K562 (cell line): ENCODE results near the gene GAS2L1. TPM values are rescaled to one million over a fixed set of nuclear protein-coding genes. Genes with fewer than 3 reads are reported as not detected.

Experiments used
- HNRNPUL1 ChIP-seq: fragments of 200-400 bp; formaldehyde crosslinking; IDR thresholded peaks from 2 replicates; pipeline ENCODE4 v1.6.1; 2017; ENCODE audit warnings: low read length
- ID3 ChIP-seq, 2 experiments: fragments of 250-450 bp in 1 of 2; fragments of 450-650 bp in 1 of 2; sonication (Bioruptor Pico) in 1 of 2; IDR thresholded peaks; 2 replicates each; pipeline versions ENCODE4 v1.6.1 to v1.8.0; 2016 to 2021; ENCODE audit warnings: mild to moderate bottlenecking in 2 of 2, moderate library complexity in 2 of 2, missing compliant biosample characterization in 1 of 2, missing genetic modification characterization in 1 of 2
- KDM5B ChIP-seq: fragments of 200-600 bp; sonication (generic); IDR thresholded peaks from 2 replicates; pipeline ENCODE4 v1.6.1; 2012; ENCODE audit warnings: low read depth, mild to moderate bottlenecking, moderate library complexity, low read length, control low read depth, inconsistent platforms; ENCODE audit not compliant: insufficient replicate concordance
- POLR2AphosphoS5 ChIP-seq: IDR thresholded peaks from 2 replicates; pipeline ENCODE4 v1.6.1; 2011; ENCODE audit warnings: mild to moderate bottlenecking, low read depth, low read length, moderate library complexity; ENCODE audit not compliant: control insufficient read depth, insufficient read depth
- POLR3A ChIP-seq: IDR thresholded peaks from 2 replicates; pipeline ENCODE4 v1.6.1; 2011; ENCODE audit warnings: borderline replicate concordance, mild to moderate bottlenecking, moderate library complexity; ENCODE audit not compliant: insufficient read length, insufficient read depth; ENCODE audit errors: extremely low read depth
- PRPF4 ChIP-seq: fragments of 200-400 bp; formaldehyde crosslinking; IDR thresholded peaks from one replicate; pipeline ENCODE4 v1.6.1; 2017; ENCODE audit warnings: low read length, low read depth, mild to moderate bottlenecking; ENCODE audit not compliant: insufficient read depth, poor library complexity, severe bottlenecking
- RBBP5 ChIP-seq: fragments of 200-600 bp; sonication (generic); IDR thresholded peaks from 2 replicates; pipeline ENCODE4 v1.6.1; 2012; ENCODE audit warnings: borderline replicate concordance, mild to moderate bottlenecking, low read length, control low read depth, inconsistent platforms; ENCODE audit not compliant: insufficient read depth, poor library complexity, severe bottlenecking
- SPI1 ChIP-seq: IDR thresholded peaks from 2 replicates; pipeline ENCODE4 v1.6.1; 2011; ENCODE audit warnings: low read depth, low read length, control low read depth, borderline replicate concordance
- THAP12 ChIP-seq: fragments of 250-450 bp; sonication (Bioruptor Pico); IDR thresholded peaks from 2 replicates; pipeline ENCODE4 v1.9.0; 2021; ENCODE audit warnings: mild to moderate bottlenecking, inconsistent platforms
- ZBTB7A ChIP-seq: IDR thresholded peaks from 2 replicates; pipeline ENCODE4 v1.6.1; 2011; ENCODE audit warnings: low read depth, mild to moderate bottlenecking, low read length, moderate library complexity, borderline replicate concordance; ENCODE audit not compliant: control insufficient read depth
- ZKSCAN3 ChIP-seq: fragments of 250-450 bp; sonication (Bioruptor Pico); IDR thresholded peaks from 2 replicates; pipeline ENCODE4 v1.4.0; 2020
- ZNF140 ChIP-seq: fragments of 250-450 bp; sonication (Bioruptor Pico); IDR thresholded peaks from 2 replicates; pipeline ENCODE4 v1.8.0; 2021; ENCODE audit warnings: moderate library complexity, mild to moderate bottlenecking, inconsistent platforms
- ZNF24 ChIP-seq: fragments of 450-650 bp; IDR thresholded peaks from 2 replicates; pipeline ENCODE4 v1.6.1; 2016
- polyA plus RNA-seq, 8 experiments: library from polyadenylated mRNA; depleted of rRNA in 4 of 8; stranded (reverse) in 5 of 8; unstranded in 3 of 8; fragments of >200 nt; fragmentation: Nextera tagmentation in 2 of 8; fragmentation: Illumina TruSeq in 1 of 8; extraction: Ambion mirVana in 2 of 8; extraction: Trizol in 1 of 8; gene quantifications; 2 replicates each; pipeline versions ENCODE4 v1.2.1 to v1.2.3, GENCODE V29; 2011 to 2014; ENCODE audit warnings: inconsistent platforms in 1 of 8, missing spikeins in 1 of 8
- total RNA-seq, 7 experiments: library from RNA; depleted of rRNA in 6 of 7; stranded (reverse); fragments of >200 nt in 6 of 7; fragmentation: Illumina TruSeq in 2 of 7; extraction: Trizol in 2 of 7; gene quantifications; 2 replicates each; pipeline versions ENCODE4 v1.2.1 to v1.2.3, GENCODE V29; 2011 to 2021; ENCODE audit warnings: low replicate concordance in 1 of 7
- TF ChIP-seq, protein P1 (sequence below), 2 experiments: fragments of 150-350 bp in 1 of 2; IDR thresholded peaks; 2 replicates each; pipeline ENCODE4 v1.6.1; 2012 to 2016; ENCODE audit warnings: low read depth in 2 of 2, low read length in 2 of 2, mild to moderate bottlenecking in 1 of 2, moderate library complexity in 1 of 2
- TF ChIP-seq, protein P2 (sequence below): sonication (generic); formaldehyde crosslinking; IDR thresholded peaks from 2 replicates; pipeline ENCODE4 v1.8.1; 2023; ENCODE audit warnings: mild to moderate bottlenecking, missing genetic modification reagents
- TF ChIP-seq, protein P3 (sequence below): sonication (generic); formaldehyde crosslinking; IDR thresholded peaks from 2 replicates; pipeline ENCODE4 v1.9.0; 2022; ENCODE audit warnings: mild to moderate bottlenecking, missing genetic modification reagents

Gene GAS2L1
- total and polyA plus RNA-seq, 9 of the 15 experiments (the other 6 are each of a cell fraction or from before 2014, with no cell fraction given) = 0.56 to 19.7 (median 3.2) TPM

DNA sequence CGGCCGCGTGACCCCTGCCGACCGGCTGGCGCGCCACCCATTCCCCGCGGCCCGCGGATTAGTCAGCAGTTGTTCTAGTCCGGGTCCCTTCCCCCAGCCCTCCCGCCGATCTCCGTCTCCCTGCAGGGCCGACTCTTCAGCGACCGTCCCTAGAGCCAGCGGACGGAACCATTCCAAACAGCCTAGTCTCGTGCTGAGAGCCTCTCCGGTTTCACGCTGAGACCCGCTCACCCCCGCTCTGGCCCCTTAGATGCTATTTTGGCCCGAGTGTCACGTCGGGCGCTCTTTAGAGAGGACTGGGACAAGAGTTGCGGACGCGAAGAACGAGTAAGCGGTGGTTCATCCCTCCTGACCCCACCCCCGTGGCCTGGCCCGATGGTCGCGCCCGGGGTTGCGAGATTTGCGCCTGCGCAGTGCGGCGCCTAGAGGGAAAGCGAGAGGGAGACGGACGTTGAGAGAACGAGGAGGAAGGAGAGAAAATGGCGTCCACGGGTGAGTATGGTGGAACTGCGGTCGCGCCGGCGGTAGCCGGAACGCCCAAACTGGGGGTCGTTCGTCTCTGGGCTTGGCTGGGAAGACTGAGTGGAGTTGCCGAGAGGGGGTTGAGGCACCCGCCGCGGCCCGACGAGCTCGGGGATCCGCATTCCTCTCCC lies 38.5 kb upstream of the GAS2L1 start, which contains the start of the genes EWSR1 and RHBDD3 (continued):
- TF ChIP-seq PRPF4 (peak; percentile 77), ZNF140 (CRISPR knock-in tag) (no peak), POLR2AphosphoS5 (peak; percentile 39; the same call in 1 of the 2 replicates), THAP12 (CRISPR knock-in tag) (peak; percentile 17; the same call in 1 of the 2 replicates), SPI1 (no peak), ZKSCAN3 (CRISPR knock-in tag) (no peak), POLR3A (no peak), ZBTB7A (peak; percentile 63; the same call in 1 of the 2 replicates), ID3 (CRISPR knock-in tag; IDR thresholded peaks at IDR 0.05) (no peak), ID3 (tag; IDR thresholded peaks at IDR 0.05) (no peak; the same call in 1 of the 2 replicates), KDM5B (peak; percentile 56), RBBP5 (peak; percentile 63), ZNF24 (no peak), HNRNPUL1 (no peak)
- TF ChIP-seq, protein P1, sequence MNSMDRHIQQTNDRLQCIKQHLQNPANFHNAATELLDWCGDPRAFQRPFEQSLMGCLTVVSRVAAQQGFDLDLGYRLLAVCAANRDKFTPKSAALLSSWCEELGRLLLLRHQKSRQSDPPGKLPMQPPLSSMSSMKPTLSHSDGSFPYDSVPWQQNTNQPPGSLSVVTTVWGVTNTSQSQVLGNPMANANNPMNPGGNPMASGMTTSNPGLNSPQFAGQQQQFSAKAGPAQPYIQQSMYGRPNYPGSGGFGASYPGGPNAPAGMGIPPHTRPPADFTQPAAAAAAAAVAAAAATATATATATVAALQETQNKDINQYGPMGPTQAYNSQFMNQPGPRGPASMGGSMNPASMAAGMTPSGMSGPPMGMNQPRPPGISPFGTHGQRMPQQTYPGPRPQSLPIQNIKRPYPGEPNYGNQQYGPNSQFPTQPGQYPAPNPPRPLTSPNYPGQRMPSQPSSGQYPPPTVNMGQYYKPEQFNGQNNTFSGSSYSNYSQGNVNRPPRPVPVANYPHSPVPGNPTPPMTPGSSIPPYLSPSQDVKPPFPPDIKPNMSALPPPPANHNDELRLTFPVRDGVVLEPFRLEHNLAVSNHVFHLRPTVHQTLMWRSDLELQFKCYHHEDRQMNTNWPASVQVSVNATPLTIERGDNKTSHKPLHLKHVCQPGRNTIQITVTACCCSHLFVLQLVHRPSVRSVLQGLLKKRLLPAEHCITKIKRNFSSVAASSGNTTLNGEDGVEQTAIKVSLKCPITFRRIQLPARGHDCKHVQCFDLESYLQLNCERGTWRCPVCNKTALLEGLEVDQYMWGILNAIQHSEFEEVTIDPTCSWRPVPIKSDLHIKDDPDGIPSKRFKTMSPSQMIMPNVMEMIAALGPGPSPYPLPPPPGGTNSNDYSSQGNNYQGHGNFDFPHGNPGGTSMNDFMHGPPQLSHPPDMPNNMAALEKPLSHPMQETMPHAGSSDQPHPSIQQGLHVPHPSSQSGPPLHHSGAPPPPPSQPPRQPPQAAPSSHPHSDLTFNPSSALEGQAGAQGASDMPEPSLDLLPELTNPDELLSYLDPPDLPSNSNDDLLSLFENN (IDR thresholded peaks at IDR 0.05; ENCODE audit: low read depth in 2 of 2, low read length in 2 of 2) = no peak
- TF ChIP-seq, protein P2, sequence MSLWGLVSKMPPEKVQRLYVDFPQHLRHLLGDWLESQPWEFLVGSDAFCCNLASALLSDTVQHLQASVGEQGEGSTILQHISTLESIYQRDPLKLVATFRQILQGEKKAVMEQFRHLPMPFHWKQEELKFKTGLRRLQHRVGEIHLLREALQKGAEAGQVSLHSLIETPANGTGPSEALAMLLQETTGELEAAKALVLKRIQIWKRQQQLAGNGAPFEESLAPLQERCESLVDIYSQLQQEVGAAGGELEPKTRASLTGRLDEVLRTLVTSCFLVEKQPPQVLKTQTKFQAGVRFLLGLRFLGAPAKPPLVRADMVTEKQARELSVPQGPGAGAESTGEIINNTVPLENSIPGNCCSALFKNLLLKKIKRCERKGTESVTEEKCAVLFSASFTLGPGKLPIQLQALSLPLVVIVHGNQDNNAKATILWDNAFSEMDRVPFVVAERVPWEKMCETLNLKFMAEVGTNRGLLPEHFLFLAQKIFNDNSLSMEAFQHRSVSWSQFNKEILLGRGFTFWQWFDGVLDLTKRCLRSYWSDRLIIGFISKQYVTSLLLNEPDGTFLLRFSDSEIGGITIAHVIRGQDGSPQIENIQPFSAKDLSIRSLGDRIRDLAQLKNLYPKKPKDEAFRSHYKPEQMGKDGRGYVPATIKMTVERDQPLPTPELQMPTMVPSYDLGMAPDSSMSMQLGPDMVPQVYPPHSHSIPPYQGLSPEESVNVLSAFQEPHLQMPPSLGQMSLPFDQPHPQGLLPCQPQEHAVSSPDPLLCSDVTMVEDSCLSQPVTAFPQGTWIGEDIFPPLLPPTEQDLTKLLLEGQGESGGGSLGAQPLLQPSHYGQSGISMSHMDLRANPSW (CRISPR knock-in tag) = no peak
- TF ChIP-seq, protein P3, sequence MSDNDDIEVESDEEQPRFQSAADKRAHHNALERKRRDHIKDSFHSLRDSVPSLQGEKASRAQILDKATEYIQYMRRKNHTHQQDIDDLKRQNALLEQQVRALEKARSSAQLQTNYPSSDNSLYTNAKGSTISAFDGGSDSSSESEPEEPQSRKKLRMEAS (CRISPR knock-in tag) = peak; percentile 29
